Progenitor cell of endocrine pancreas (in vitro differentiated cells): ENCODE measurements around the gene ZGLP1. TPM values are rescaled to one million over a fixed set of nuclear protein-coding genes. Genes with fewer than 3 reads are reported as not detected.

Source experiments
- DNase-seq: peaks from one replicate; pipeline ENCODE4 v3.0.0; 2021; ENCODE audit warnings: low spot score; ENCODE audit not compliant: unreplicated experiment
- H3K27ac Mint-ChIP-seq: 2 replicates; pipeline ENCODE4 v1.8.0; 2021; ENCODE audit warnings: mild to moderate bottlenecking, moderate library complexity, mixed read lengths
- H3K27me3 Mint-ChIP-seq: 2 replicates; pipeline ENCODE4 v1.8.0; 2021; ENCODE audit warnings: mixed read lengths
- H3K36me3 Mint-ChIP-seq: 2 replicates; pipeline ENCODE4 v1.8.0; 2022; ENCODE audit warnings: mixed read lengths; ENCODE audit not compliant: insufficient read depth
- H3K4me1 Mint-ChIP-seq: 2 replicates; pipeline ENCODE4 v1.8.0; 2021; ENCODE audit warnings: low read depth, mixed read lengths
- H3K4me3 Mint-ChIP-seq: 2 replicates; pipeline ENCODE4 v1.8.0; 2021; ENCODE audit warnings: low read depth, mild to moderate bottlenecking, moderate library complexity, mixed read lengths
- H3K9me3 Mint-ChIP-seq: 2 replicates; pipeline ENCODE4 v1.8.0; 2021; ENCODE audit warnings: low read depth, mixed read lengths
- CTCF ChIP-seq: fragments of 200-600 bp; sonication (generic); IDR thresholded peaks from one replicate; pipeline ENCODE4 v1.5.0; 2021; ENCODE audit warnings: antibody characterized with exemption, mild to moderate bottlenecking; ENCODE audit not compliant: unreplicated experiment
- total RNA-seq: library from RNA; stranded (reverse); gene quantifications from 2 replicates; pipeline ENCODE4 v1.2.1, GENCODE V29; 2021

The ZGLP1 gene
- total RNA-seq, 1 donor from 2014 or later = 26.8 TPM

- Mint-ChIP-seq H3K4me1 (peaks cover 12% of the 10 kb centered on the region), H3K36me3 (no peaks in the 10 kb centered on the region), H3K27ac (no peak overlapping the region), H3K9me3 (no peaks in the 10 kb centered on the region), H3K4me3 (peak overlapping the region; percentile 96), H3K27me3 (peaks cover 7% of the 10 kb centered on the region)
- no peak for DNase-seq
- no peak for TF ChIP-seq CTCF
These were observed 25.9 kb upstream of the ZGLP1 start for GRCh38 chr19:10335352-10335985.

GRCh38 chr19:10334588-10335351, 25.2 kb upstream of the ZGLP1 start:
- Mint-ChIP-seq H3K27me3 (peaks cover 7% of the 10 kb centered on the region), H3K9me3 (no peaks in the 10 kb centered on the region), H3K27ac (peak overlapping the region; percentile 49), H3K4me1 (peaks cover 12% of the 10 kb centered on the region), H3K36me3 (no peaks in the 10 kb centered on the region), H3K4me3 (peak overlapping the region; percentile 96)
- DNase-seq = peak; percentile 86
- peak; percentile 21 for TF ChIP-seq CTCF

DNA sequence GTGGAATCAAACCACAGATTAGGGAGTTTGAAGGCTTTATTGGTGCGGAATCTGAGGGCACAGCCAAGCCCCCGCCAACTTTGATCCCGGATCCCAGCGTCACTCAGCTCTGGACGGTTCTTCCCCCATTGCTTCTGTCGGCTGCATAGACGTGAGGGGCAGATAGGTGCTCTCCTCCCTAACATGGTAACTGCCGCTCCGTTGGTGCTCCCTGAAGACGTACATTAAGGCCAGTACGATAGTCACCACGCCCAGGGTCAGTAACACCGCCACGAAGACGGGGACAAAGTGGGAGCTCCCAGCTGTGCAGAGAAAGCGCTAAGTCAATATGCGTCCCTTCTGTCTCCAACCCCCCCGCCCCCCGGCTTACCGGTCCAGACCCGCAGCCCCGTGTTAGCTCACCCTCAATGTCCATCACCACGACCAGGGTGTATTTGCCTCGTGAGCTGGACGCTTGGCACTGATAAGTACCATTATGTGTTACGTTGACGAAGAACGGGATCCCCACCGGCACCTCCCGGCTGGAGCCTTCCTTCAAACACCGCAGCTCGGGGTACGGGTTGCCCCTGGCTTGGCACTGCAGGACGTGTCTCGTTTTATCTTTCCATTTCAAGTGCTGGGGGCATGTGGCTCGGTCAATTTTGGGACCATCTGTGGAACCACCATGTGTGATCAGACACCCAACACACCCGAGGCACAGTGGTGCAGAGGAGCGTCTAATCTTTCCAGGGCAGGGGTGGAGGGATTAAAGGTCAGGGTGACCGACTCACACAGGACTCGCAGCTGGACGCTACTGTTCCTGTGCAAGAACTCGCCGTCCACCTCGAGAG, 24.4 kb upstream of the ZGLP1 start:
- Mint-ChIP-seq H3K36me3 (no peaks in the 10 kb centered on the region), H3K27me3 (peaks cover 6% of the 10 kb centered on the region), H3K27ac (peak overlapping the region; percentile 90), H3K9me3 (no peaks in the 10 kb centered on the region), H3K4me3 (peak overlapping the region; percentile 96), H3K4me1 (peaks cover 12% of the 10 kb centered on the region)
- no peak for DNase-seq
- TF ChIP-seq CTCF = no peak

- Mint-ChIP-seq H3K27me3 (no peaks in the 10 kb centered on the region), H3K27ac (peak within 1 kb of the TSS; percentile 96), H3K4me1 (peaks cover 12% of the 10 kb centered on the region), H3K9me3 (no peaks in the 10 kb centered on the region), H3K36me3 (no peaks in the 10 kb centered on the region), H3K4me3 (peak within 1 kb of the TSS; percentile 96)
- no peak for TF ChIP-seq CTCF
- peak; percentile 94 for DNase-seq
These were observed 23.5 kb upstream of the ZGLP1 start, which contains the start of gene RAVER1 for GRCh38 chr19:10332965-10333757. Gene RAVER1, minus strand, starts transcription at chr19:10333529. Its CDS starts 22 bp downstream, at chr19:10333507.
